Measurements from ENCODE around the gene EGFR. TPM values are rescaled to one million over a fixed set of nuclear protein-coding genes. Genes with fewer than 3 reads are reported as not detected.

The EGFR gene
- total RNA-seq, 4 donors from 2014 or later, result 36.4 to 73.6 (median 38.7) TPM

DNA sequence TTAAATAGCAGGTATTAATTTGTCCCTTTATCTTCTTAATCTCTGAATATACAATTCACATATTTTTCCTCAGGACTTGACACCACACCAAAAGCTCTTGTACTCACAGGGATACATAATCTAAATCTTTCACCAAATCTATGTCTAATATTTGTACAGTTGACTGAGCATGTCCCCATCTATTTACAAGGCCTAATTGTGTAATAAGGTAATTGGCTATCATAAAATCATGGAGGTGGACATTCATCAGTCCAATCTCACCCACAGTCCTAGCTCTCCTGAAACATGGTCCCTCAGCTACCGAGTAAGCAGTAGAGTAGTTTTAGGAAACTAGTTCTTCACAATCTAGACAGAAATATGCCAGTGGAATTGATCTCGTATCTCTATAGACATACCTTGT, 30.3 kb upstream of the EGFR start:
- intact Hi-C loops (cut with DNase I; ENCODE audit: low total_unique reads), result no loop called here
- H3K27me3 ChIP-seq, result no peaks in the 10 kb centered on the region
- H3K9me3 ChIP-seq, result no peaks in the 10 kb centered on the region
- DNase-seq, result no peak
- H3K4me3 ChIP-seq, result no peak overlapping the region
- H3K4me1 ChIP-seq, result no peaks in the 10 kb centered on the region
- H3K36me3 ChIP-seq, result no peaks in the 10 kb centered on the region
- TF ChIP-seq CTCF (IDR thresholded peaks at IDR 0.05), result no peak
- no peak for TF ChIP-seq POLR2A (IDR thresholded peaks at IDR 0.05)
- H3K27ac ChIP-seq, result no peak overlapping the region

DNA sequence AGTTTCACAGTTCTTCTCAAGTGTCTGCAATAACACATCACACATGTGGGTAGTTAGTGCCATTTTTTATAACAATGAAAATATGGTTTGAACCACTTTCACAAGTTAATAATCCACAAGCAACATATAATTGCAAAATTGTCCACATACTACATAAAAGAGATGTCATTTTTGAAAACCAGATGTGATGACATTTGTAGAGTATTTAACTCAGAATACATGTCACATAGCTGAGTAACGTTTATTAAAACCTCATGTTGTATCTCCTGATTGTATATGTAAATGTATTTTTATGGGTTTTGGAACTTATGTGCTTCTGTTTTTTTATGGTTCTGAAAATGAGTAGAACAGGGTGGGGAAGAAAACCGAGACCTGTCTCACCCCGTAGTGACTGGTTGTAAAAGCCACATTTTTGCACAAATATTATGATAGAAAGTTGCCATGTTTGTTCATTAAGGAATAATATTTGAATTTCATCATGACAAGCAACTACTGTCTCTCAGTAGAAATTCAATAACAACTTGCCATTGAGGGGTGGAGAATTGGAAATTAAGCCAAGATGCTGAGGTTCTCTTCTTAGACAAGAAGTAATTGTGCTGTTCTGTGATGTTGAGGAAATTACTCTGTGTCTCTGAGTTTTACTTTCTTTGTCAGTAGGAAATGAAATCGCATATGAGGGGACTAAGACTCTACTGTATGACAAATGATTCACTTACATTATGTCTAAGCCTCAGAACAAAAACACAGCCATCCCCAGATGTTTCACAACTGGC, 29.2 kb upstream of the EGFR start:
- Histone ChIP-seq H3K27me3 (no peaks in the 10 kb centered on the region), H3K9me3 (no peaks in the 10 kb centered on the region), H3K4me3 (no peak overlapping the region), H3K36me3 (no peaks in the 10 kb centered on the region), H3K4me1 (no peaks in the 10 kb centered on the region), H3K27ac (no peak overlapping the region)
- TF ChIP-seq CTCF (IDR thresholded peaks at IDR 0.05) (no peak), POLR2A (IDR thresholded peaks at IDR 0.05) (no peak)
- DNase-seq, result no peak
- intact Hi-C loops (cut with DNase I; ENCODE audit: low total_unique reads), result no loop called here

DNA sequence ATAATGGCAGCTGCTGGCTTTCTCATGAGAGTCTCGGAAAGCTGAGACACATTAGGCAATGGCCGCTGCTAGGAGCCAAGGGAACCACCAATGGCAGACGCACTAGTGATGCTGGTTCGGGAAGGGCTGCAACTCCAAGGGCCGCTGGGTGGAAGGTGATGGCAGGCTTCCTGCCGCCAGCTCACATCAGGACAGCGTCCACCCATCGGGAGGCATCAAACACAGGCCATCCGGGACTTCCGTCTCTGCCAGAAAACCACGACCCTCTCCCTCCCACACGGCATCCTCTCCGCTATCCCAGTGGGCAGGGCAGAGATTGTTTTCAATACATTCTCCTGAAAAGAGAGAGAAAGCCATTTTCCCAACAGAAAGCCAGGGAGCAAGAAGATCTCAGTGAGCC, 27.5 kb upstream of the EGFR start:
- Histone ChIP-seq H3K27ac (no peak overlapping the region), H3K27me3 (no peaks in the 10 kb centered on the region), H3K36me3 (no peaks in the 10 kb centered on the region), H3K4me1 (no peaks in the 10 kb centered on the region), H3K9me3 (no peaks in the 10 kb centered on the region), H3K4me3 (no peak overlapping the region)
- intact Hi-C loops (cut with DNase I; ENCODE audit: low total_unique reads), result no loop called here
- TF ChIP-seq POLR2A (IDR thresholded peaks at IDR 0.05) (no peak), CTCF (IDR thresholded peaks at IDR 0.05) (no peak)
- DNase-seq, result no peak

- Histone ChIP-seq H3K27ac (no peak overlapping the region), H3K27me3 (no peaks in the 10 kb centered on the region), H3K4me3 (no peak overlapping the region), H3K4me1 (no peaks in the 10 kb centered on the region), H3K36me3 (no peaks in the 10 kb centered on the region), H3K9me3 (no peaks in the 10 kb centered on the region)
- no peak for DNase-seq
- TF ChIP-seq CTCF (IDR thresholded peaks at IDR 0.05) (no peak), POLR2A (IDR thresholded peaks at IDR 0.05) (no peak)
- intact Hi-C loops (cut with DNase I; ENCODE audit: low total_unique reads), result no loop called here
Observed at GRCh38 chr7:54992871-54993475, 25.8 kb upstream of the EGFR start.

- Histone ChIP-seq H3K4me3 (no peak overlapping the region), H3K36me3 (no peaks in the 10 kb centered on the region), H3K4me1 (no peaks in the 10 kb centered on the region), H3K9me3 (no peaks in the 10 kb centered on the region), H3K27me3 (no peaks in the 10 kb centered on the region), H3K27ac (no peak overlapping the region)
- intact Hi-C loops (cut with DNase I; ENCODE audit: low total_unique reads), result no loop called here
- DNase-seq, result no peak
- TF ChIP-seq POLR2A (IDR thresholded peaks at IDR 0.05), result no peak
- TF ChIP-seq CTCF (IDR thresholded peaks at IDR 0.05), result no peak
Observed at GRCh38 chr7:54995166-54995565, 23.7 kb upstream of the EGFR start.

All from uterus (tissue), 4 donors.